Skeletal muscle tissue (tissue), 4 donors: ENCODE data around the gene MET. TPM values are rescaled to one million over a fixed set of nuclear protein-coding genes. Genes with fewer than 3 reads are reported as not detected.
"Not testable (repeated sequence)": the region's sequence is repeated elsewhere in the genome, so short reads cannot be mapped to it uniquely, and the experiment has no call there.

Source experiments
- H3K27ac ChIP-seq: one replicate; pipeline ENCODE4 v1.7.0; 2013; ENCODE audit warnings: mild to moderate bottlenecking, low read depth, low read length, inconsistent platforms
- H3K27me3 ChIP-seq, 3 donors: one replicate each; pipeline ENCODE4 v1.7.0; 2013; ENCODE audit warnings: low read length in 3 of 3; ENCODE audit not compliant: control insufficient read depth in 3 of 3, insufficient read depth in 3 of 3
- H3K36me3 ChIP-seq, 3 donors: one replicate each; pipeline ENCODE4 v1.7.0; 2013; ENCODE audit warnings: low read length in 3 of 3; ENCODE audit not compliant: control insufficient read depth in 3 of 3, insufficient read depth in 3 of 3
- H3K4me1 ChIP-seq, 3 donors: one replicate each; pipeline ENCODE4 v1.7.0; 2013; ENCODE audit warnings: low read length in 3 of 3, mild to moderate bottlenecking in 3 of 3; ENCODE audit not compliant: control insufficient read depth in 3 of 3, insufficient read depth in 3 of 3
- H3K4me3 ChIP-seq, 3 donors: one replicate each; pipeline ENCODE4 v1.7.0; 2013; ENCODE audit warnings: low read length in 3 of 3
- H3K9ac ChIP-seq, 3 donors: one replicate each; pipeline ENCODE4 v1.7.0; 2013; ENCODE audit warnings: low read length in 3 of 3, mild to moderate bottlenecking in 3 of 3, moderate library complexity in 2 of 3, low read depth in 1 of 3
- H3K9me3 ChIP-seq, 3 donors: one replicate each; pipeline ENCODE4 v1.7.0; 2013; ENCODE audit warnings: low read length in 3 of 3; ENCODE audit not compliant: control insufficient read depth in 3 of 3
- total RNA-seq: library from RNA; depleted of rRNA; stranded (reverse); fragments of >200 nt; gene quantifications from one replicate; pipeline ENCODE4 v1.2.3, GENCODE V29; 2014
- donor health status: Osteomylitis.

The MET gene
- total RNA-seq, 1 donor from 2014 or later: 26.1 TPM

DNA sequence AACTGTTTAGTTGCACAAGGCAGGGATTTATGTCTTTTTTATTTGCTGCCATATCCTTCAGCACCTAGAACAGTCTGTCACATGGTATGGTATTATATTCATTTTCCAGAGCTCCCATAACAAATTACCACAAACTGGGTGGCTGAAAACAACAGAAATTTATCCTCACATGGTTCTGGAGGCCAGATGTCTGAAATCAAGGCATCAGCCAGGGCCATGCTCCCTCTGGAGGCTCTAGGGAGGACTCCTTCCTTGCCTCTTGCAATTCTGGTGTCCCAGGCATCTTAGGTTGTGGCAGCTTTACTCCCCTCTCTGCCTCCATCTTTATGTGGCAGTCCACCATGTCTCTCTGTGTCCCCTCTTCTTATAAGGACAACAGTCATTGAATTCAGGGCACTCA, 43.1 kb downstream of the MET start:
- no peaks in the 10 kb centered on the region for H3K36me3 ChIP-seq
- peak overlapping the region; percentile 8 for H3K27ac ChIP-seq
- H3K9me3 ChIP-seq: no peaks in the 10 kb centered on the region
- H3K4me3 ChIP-seq: no peak overlapping the region
- no peaks in the 10 kb centered on the region for H3K27me3 ChIP-seq
- H3K4me1 ChIP-seq: peaks cover 6 to 14% (median 8%) of the 10 kb centered on the region in 3 donors
- no peak overlapping the region for H3K9ac ChIP-seq

DNA sequence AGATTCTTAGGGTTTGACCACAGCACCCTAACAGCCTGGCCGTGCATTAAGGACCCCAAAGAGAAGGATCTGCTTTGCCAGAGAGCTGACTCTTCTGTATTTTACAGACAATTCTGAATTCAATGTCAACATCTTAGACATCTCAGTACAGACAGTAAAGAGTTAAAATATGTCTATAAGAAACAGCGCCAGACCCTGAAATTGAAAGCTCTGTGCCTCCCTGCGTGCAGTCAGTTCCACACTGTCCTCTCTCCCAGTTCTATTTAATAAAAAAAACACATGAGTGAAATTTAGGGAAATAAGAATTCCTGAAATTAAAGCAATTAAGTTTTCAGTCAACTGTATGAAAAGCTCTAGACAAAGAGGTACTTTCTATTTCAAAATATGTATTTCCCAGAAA, 45.1 kb downstream of the MET start:
- no peaks in the 10 kb centered on the region for H3K9me3 ChIP-seq
- H3K27me3 ChIP-seq: no peaks in the 10 kb centered on the region
- H3K27ac ChIP-seq: peak overlapping the region; percentile 27
- peaks cover 6 to 9% (median 8%) of the 10 kb centered on the region in 3 donors for H3K4me1 ChIP-seq
- no peak overlapping the region for H3K9ac ChIP-seq
- no peak overlapping the region for H3K4me3 ChIP-seq
- H3K36me3 ChIP-seq: no peaks in the 10 kb centered on the region

DNA sequence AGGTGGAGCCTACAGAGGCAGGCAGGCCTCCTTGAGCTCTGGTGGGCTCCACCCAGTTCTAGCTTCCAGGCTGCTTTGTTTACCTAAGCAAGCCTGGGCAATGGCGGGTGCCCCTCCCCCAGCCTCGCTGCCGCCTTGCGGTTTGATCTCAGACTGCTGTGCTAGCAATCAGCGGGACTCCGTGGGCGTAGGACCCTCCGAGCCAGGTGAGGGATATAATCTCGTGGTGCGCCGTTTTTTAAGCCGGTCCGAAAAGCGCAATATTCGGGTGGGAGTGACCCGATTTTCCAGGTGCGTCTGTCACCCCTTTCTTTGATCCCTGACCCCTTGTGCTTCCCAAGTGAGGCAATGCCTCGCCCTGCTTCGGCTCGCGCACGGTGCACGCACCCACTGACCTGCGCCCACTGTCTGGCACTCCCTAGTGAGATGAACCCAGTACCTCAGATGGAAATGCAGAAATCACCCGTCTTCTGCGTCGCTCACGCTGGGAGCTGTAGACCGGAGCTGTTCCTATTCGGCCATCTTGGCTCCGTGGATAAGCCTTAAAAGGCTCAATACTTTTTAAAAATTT, 52.0 kb downstream of the MET start:
- not testable (repeated sequence) for H3K9me3 ChIP-seq, H3K27ac ChIP-seq, H3K9ac ChIP-seq, H3K36me3 ChIP-seq, H3K27me3 ChIP-seq, H3K4me3 ChIP-seq
- peaks cover 18 to 20% (median 19%) of the 10 kb centered on the region in 3 donors for H3K4me1 ChIP-seq

DNA sequence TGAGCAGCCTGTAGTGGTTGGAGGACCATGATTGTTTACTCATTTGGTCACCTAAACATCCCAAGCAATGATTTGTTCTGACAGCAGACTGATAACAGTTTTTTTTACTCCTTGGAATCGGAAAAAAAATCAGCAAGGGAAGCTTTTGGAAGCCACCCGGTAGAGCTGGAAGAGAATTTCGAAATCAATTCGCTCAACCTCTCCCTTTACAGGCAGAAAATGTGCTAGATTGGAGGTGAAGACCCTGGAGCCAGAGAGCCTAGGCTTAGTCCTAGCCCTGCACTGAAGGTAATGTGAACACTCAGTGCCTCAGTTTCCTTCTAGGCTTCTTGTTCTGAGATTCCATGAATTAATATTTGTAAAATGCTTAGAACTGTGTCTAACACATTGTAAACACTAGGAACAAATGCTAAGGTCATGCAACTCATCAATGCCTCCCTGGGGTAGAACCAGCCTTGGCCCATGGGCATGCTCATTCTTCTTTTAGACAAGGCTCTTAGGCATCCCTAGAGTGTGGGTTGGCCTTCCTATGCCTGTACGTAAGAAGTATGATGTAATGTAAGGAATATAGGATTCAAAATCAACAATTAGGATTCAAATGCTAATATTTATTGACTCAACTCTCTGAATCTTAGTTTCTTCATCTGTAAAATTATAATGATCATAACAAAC, 52.7 kb downstream of the MET start:
- no peaks in the 10 kb centered on the region for H3K9me3 ChIP-seq
- no peak overlapping the region for H3K27ac ChIP-seq

DNA sequence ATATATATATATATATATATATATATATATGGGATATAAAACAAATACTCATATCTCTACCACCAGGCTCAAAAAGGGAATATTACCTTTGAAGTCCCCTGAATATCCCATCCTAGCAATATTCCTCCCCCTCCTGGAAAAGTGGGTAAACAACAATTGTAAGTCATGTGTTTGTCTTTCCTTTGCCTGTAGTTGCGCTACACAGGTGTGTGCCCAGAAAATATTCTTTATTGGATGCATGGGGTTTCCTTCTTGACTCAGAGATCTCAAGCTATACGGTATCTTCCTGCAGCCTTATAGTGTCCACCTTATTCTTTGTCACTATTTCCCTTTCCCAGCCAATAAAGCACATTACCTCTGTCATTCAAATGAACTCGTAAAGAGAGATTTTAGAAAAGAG, 54.2 kb downstream of the MET start:
- H3K9me3 ChIP-seq: no peaks in the 10 kb centered on the region
- no peak overlapping the region for H3K4me3 ChIP-seq
- no peaks in the 10 kb centered on the region for H3K36me3 ChIP-seq
- no peaks in the 10 kb centered on the region for H3K27me3 ChIP-seq
- peaks cover 22 to 27% (median 26%) of the 10 kb centered on the region in 3 donors for H3K4me1 ChIP-seq
- H3K27ac ChIP-seq: no peak overlapping the region
- no peak overlapping the region for H3K9ac ChIP-seq

More for the DNA sequence above, 52.7 kb downstream of the MET start:
- Histone ChIP-seq H3K36me3 (no peaks in the 10 kb centered on the region), H3K27me3 (no peaks in the 10 kb centered on the region), H3K4me3 (no peak overlapping the region), H3K4me1 (peaks cover 18 to 20% (median 19%) of the 10 kb centered on the region in 3 donors), H3K9ac (no peak overlapping the region)

DNA sequence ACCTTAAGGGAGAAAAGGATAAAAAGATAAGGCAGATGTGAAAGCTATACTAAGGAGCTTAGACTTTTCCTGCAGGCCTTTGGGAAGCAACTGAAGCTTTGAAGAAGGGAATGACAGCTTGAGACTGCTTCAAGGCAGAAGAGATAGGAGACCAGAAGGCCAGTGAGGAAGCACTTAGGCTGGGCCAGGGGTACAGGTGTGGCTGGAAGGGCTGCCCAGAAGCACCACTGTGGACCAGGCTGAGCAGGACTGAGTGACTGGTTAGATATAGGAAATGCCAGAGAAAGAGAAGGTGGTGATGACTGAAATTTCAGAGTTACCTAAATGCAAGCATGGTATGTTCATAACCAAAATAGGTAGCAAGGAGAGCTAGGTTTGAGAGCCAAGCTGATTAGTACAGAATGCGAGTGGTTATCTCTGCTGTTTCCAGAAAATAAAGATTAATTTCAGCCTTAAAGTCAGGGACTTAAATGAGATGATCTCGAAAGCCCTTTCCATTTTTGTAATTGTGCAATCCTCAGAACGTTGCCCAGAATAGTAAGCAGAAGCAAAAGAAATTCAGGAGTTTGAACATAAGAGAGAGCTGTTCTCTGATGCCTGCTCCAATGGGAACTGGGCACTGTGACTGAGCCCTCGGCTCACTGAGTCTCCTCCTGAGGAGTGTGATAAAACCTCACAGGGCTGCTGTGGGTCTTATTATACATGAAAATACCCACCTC, 54.9 kb downstream of the MET start:
- Histone ChIP-seq H3K4me1 (peaks cover 22 to 31% (median 28%) of the 10 kb centered on the region in 3 donors), H3K9ac (no peak overlapping the region), H3K9me3 (no peaks in the 10 kb centered on the region), H3K27ac (no peak overlapping the region), H3K4me3 (peak overlapping the region in 1 of 3 donors; percentile 10), H3K36me3 (no peaks in the 10 kb centered on the region), H3K27me3 (no peaks in the 10 kb centered on the region)

DNA sequence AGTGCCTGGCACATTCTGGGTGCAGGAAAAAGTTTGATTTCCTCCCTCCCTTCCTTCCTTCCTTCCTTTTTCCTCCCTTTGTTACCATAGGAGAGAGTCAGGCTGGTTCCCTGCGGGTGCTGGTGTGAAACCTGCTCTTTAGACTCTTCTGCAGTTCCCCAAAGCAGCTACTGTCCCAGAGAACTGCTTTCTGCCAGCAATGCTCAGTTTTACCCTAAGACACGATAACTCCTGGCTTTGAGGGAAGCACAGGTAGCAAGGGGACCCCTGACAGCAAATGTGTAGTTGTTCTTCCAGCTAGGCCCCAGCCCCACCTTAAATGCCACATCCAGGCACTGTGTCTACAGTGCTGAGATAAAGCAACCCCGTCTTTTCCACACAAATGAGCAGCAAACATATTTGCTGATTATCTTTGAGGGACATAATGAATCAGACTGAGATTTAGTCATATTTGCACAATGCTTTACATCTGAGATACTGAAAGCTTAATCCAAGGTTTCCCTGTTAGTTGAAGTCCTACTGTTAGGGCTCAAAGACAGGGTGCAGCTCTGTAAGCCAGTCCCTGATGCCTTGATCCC, 55.5 kb downstream of the MET start:
- Histone ChIP-seq H3K27me3 (no peaks in the 10 kb centered on the region), H3K9ac (no peak overlapping the region), H3K27ac (no peak overlapping the region), H3K4me3 (peak overlapping the region in 1 of 3 donors; percentile 10), H3K4me1 (peaks cover 22 to 31% (median 28%) of the 10 kb centered on the region in 3 donors), H3K9me3 (no peaks in the 10 kb centered on the region), H3K36me3 (no peaks in the 10 kb centered on the region)

DNA sequence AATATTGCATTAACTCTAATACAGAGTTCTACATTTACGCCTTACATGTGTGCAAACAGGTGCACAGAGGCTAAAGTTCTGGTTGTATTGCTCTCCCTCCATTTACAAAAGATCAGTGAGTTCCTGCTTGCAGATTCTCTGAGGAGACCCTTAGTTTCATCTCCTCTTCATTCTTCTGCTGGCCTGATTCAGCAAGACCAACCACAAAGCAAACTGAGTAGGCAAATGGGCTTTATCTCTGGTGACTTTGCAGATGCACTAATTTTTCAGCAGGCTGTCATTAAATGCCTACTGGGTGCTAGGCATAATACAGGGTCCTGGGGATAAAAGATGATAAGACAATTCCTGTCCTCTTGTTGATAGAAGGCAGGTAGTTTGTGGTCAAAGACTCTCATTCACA, 56.4 kb downstream of the MET start:
- peaks cover 22 to 31% (median 28%) of the 10 kb centered on the region in 3 donors for H3K4me1 ChIP-seq
- no peak overlapping the region for H3K9ac ChIP-seq
- no peak overlapping the region for H3K27ac ChIP-seq
- H3K36me3 ChIP-seq: no peaks in the 10 kb centered on the region
- H3K27me3 ChIP-seq: no peaks in the 10 kb centered on the region
- H3K9me3 ChIP-seq: no peaks in the 10 kb centered on the region
- H3K4me3 ChIP-seq: no peak overlapping the region

DNA sequence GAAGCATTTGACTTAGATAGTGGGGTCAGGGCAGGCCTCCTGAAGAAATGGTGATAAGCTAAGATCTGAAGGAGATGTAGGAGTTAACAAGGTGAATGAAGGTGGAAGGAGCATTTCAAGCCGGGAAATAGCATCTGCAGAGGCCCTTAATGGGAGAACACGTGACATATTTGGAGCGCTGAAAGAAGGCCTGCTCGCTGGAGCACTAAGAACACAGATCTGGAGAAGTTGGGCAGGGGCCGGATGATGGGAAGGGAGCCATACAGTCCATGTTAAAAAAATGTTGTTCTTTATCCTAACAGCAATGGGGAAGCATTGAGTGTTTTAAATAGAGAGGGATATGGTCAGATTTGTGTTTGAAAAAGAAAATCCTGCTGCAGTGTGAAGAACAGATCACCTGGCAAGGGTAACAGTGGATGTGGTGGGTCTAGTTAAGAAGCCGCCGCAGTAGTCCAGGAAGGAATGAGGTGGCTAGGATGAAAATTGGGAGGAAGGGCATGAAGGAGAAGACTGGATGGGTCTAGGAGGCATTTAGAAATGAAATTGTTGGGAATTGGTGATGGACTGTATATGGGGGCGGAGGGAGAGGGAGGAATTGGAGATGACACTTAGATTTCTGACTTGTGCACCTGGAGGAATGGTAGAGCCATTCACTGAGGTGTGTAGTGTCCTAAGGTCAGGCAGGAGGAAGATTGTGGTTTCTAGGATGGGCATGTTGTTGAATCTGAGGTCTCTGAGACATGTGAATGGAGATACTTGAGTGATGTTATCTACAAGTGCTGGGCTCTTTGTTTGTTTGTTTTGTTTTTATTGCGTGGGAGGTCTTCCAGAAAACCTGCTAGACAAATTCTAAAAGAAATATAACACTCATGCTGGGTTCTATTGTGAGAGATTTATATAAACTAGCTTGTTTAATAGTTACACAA, 58.4 kb downstream of the MET start:
- H3K4me1 ChIP-seq: peaks cover 22 to 38% (median 25%) of the 10 kb centered on the region in 3 donors
- no peaks in the 10 kb centered on the region for H3K9me3 ChIP-seq
- H3K36me3 ChIP-seq: no peaks in the 10 kb centered on the region

More for the DNA sequence above, 58.4 kb downstream of the MET start:
- Histone ChIP-seq H3K27ac (no peak overlapping the region), H3K27me3 (no peaks in the 10 kb centered on the region), H3K9ac (no peak overlapping the region), H3K4me3 (no peak overlapping the region)
